ENCODE results near the gene ITGAX. TPM values are rescaled to one million over a fixed set of nuclear protein-coding genes. Genes with fewer than 3 reads are reported as not detected.

ITGAX gene
- total and polyA plus RNA-seq, 2 experiments from 2014 or later, result not detected

DNA sequence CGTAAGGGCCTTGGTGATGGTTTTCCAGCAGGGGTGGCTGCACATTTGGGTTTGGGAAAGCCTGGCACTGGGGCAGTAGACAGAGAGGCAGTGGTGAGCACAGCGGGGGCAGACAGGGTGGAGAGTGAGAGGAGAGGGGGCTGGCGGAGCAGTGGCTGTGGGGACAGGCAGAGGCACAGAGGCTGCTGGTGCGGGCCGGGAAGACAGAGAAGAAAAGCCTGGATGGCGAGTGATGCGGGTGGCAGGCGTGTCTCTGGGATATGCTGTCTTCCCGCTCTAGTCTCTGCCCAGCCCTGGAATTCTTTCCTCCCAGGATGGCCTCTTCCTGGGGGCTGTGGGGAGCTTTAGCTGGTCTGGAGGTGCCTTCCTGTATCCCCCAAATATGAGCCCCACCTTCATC lies 55.1 kb downstream of the ITGAX start:
- no peak overlapping the region for H2AFZ ChIP-seq
- H3K4me3 ChIP-seq, result no peak overlapping the region
- no peaks in the 10 kb centered on the region; the same call in 1 of the 3 replicates for H3K9me3 Mint-ChIP-seq
- H3K27ac Mint-ChIP-seq, result no peak overlapping the region
- H3K79me2 ChIP-seq (replicated peaks; ENCODE audit: insufficient read depth), result no peaks in the 10 kb centered on the region
- no peak overlapping the region for H3K27ac ChIP-seq (ENCODE audit: low read depth)
- H3K4me3 Mint-ChIP-seq, result no peak overlapping the region
- no peaks in the 10 kb centered on the region for H3K9me2 ChIP-seq (ENCODE audit: insufficient read depth)
- H3K27me3 Mint-ChIP-seq (ENCODE audit: insufficient read depth, low read depth, poor library complexity), result peaks cover 7% of the 10 kb centered on the region
- H3K4me2 ChIP-seq, result no peak overlapping the region
- no peaks in the 10 kb centered on the region for H3K4me1 ChIP-seq (ENCODE audit: insufficient read depth)
- no peaks in the 10 kb centered on the region for H4K20me1 ChIP-seq (replicated peaks; ENCODE audit: insufficient read depth)
- DNase-seq (ENCODE audit: low spot score), result no peak
- no peak for ATAC-seq
- no peaks in the 10 kb centered on the region for H3K27me3 ChIP-seq (ENCODE audit: insufficient read depth)
- H3K36me3 ChIP-seq (ENCODE audit: insufficient read depth), result no peaks in the 10 kb centered on the region
- H3K36me3 Mint-ChIP-seq (ENCODE audit: low read depth), result no peaks in the 10 kb centered on the region; the same call in 2 of the 3 replicates
- TF ChIP-seq EZH2phosphoT487 (IDR thresholded peaks at IDR 0.05; ENCODE audit: unreplicated experiment), result no peak
- TF ChIP-seq POLR2AphosphoS5 (IDR thresholded peaks at IDR 0.05; ENCODE audit: low read depth), result no peak
- TF ChIP-seq, protein P1, sequence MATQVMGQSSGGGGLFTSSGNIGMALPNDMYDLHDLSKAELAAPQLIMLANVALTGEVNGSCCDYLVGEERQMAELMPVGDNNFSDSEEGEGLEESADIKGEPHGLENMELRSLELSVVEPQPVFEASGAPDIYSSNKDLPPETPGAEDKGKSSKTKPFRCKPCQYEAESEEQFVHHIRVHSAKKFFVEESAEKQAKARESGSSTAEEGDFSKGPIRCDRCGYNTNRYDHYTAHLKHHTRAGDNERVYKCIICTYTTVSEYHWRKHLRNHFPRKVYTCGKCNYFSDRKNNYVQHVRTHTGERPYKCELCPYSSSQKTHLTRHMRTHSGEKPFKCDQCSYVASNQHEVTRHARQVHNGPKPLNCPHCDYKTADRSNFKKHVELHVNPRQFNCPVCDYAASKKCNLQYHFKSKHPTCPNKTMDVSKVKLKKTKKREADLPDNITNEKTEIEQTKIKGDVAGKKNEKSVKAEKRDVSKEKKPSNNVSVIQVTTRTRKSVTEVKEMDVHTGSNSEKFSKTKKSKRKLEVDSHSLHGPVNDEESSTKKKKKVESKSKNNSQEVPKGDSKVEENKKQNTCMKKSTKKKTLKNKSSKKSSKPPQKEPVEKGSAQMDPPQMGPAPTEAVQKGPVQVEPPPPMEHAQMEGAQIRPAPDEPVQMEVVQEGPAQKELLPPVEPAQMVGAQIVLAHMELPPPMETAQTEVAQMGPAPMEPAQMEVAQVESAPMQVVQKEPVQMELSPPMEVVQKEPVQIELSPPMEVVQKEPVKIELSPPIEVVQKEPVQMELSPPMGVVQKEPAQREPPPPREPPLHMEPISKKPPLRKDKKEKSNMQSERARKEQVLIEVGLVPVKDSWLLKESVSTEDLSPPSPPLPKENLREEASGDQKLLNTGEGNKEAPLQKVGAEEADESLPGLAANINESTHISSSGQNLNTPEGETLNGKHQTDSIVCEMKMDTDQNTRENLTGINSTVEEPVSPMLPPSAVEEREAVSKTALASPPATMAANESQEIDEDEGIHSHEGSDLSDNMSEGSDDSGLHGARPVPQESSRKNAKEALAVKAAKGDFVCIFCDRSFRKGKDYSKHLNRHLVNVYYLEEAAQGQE (IDR thresholded peaks at IDR 0.05; ENCODE audit: unreplicated experiment), result no peak
- no peak for TF ChIP-seq JUNB (IDR thresholded peaks at IDR 0.05; ENCODE audit: unreplicated experiment)
- TF ChIP-seq, protein P2, sequence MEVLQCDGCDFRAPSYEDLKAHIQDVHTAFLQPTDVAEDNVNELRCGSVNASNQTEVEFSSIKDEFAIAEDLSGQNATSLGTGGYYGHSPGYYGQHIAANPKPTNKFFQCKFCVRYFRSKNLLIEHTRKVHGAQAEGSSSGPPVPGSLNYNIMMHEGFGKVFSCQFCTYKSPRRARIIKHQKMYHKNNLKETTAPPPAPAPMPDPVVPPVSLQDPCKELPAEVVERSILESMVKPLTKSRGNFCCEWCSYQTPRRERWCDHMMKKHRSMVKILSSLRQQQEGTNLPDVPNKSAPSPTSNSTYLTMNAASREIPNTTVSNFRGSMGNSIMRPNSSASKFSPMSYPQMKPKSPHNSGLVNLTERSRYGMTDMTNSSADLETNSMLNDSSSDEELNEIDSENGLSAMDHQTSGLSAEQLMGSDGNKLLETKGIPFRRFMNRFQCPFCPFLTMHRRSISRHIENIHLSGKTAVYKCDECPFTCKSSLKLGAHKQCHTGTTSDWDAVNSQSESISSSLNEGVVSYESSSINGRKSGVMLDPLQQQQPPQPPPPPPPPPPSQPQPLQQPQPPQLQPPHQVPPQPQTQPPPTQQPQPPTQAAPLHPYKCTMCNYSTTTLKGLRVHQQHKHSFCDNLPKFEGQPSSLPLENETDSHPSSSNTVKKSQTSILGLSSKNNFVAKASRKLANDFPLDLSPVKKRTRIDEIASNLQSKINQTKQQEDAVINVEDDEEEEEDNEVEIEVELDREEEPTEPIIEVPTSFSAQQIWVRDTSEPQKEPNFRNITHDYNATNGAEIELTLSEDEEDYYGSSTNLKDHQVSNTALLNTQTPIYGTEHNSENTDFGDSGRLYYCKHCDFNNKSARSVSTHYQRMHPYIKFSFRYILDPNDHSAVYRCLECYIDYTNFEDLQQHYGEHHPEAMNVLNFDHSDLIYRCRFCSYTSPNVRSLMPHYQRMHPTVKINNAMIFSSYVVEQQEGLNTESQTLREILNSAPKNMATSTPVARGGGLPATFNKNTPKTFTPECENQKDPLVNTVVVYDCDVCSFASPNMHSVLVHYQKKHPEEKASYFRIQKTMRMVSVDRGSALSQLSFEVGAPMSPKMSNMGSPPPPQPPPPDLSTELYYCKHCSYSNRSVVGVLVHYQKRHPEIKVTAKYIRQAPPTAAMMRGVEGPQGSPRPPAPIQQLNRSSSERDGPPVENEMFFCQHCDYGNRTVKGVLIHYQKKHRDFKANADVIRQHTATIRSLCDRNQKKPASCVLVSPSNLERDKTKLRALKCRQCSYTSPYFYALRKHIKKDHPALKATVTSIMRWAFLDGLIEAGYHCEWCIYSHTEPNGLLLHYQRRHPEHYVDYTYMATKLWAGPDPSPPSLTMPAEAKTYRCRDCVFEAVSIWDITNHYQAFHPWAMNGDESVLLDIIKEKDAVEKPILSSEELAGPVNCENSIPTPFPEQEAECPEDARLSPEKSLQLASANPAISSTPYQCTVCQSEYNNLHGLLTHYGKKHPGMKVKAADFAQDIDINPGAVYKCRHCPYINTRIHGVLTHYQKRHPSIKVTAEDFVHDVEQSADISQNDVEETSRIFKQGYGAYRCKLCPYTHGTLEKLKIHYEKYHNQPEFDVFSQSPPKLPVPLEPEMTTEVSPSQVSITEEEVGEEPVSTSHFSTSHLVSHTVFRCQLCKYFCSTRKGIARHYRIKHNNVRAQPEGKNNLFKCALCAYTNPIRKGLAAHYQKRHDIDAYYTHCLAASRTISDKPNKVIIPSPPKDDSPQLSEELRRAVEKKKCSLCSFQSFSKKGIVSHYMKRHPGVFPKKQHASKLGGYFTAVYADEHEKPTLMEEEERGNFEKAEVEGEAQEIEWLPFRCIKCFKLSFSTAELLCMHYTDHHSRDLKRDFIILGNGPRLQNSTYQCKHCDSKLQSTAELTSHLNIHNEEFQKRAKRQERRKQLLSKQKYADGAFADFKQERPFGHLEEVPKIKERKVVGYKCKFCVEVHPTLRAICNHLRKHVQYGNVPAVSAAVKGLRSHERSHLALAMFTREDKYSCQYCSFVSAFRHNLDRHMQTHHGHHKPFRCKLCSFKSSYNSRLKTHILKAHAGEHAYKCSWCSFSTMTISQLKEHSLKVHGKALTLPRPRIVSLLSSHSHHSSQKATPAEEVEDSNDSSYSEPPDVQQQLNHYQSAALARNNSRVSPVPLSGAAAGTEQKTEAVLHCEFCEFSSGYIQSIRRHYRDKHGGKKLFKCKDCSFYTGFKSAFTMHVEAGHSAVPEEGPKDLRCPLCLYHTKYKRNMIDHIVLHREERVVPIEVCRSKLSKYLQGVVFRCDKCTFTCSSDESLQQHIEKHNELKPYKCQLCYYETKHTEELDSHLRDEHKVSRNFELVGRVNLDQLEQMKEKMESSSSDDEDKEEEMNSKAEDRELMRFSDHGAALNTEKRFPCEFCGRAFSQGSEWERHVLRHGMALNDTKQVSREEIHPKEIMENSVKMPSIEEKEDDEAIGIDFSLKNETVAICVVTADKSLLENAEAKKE (CRISPR knock-in tag; IDR thresholded peaks at IDR 0.05), result no peak
- no peak for TF ChIP-seq ZNF114 (CRISPR knock-in tag; IDR thresholded peaks at IDR 0.05)
- no peak for TF ChIP-seq EZH2 (IDR thresholded peaks at IDR 0.05; ENCODE audit: low read depth, unreplicated experiment)
- TF ChIP-seq STAT1 (IDR thresholded peaks at IDR 0.05; ENCODE audit: unreplicated experiment), result no peak
- TF ChIP-seq NANOG (IDR thresholded peaks at IDR 0.05; ENCODE audit: borderline replicate concordance), result no peak
- TF ChIP-seq ZNF331 (CRISPR knock-in tag; IDR thresholded peaks at IDR 0.05; ENCODE audit: low read depth), result no peak
- TF ChIP-seq CREB1 (CRISPR knock-in tag; IDR thresholded peaks at IDR 0.05; ENCODE audit: low read depth), result no peak
- TF ChIP-seq, protein P3, sequence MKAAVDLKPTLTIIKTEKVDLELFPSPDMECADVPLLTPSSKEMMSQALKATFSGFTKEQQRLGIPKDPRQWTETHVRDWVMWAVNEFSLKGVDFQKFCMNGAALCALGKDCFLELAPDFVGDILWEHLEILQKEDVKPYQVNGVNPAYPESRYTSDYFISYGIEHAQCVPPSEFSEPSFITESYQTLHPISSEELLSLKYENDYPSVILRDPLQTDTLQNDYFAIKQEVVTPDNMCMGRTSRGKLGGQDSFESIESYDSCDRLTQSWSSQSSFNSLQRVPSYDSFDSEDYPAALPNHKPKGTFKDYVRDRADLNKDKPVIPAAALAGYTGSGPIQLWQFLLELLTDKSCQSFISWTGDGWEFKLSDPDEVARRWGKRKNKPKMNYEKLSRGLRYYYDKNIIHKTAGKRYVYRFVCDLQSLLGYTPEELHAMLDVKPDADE (IDR thresholded peaks at IDR 0.05), result no peak
- TF ChIP-seq, protein P4, sequence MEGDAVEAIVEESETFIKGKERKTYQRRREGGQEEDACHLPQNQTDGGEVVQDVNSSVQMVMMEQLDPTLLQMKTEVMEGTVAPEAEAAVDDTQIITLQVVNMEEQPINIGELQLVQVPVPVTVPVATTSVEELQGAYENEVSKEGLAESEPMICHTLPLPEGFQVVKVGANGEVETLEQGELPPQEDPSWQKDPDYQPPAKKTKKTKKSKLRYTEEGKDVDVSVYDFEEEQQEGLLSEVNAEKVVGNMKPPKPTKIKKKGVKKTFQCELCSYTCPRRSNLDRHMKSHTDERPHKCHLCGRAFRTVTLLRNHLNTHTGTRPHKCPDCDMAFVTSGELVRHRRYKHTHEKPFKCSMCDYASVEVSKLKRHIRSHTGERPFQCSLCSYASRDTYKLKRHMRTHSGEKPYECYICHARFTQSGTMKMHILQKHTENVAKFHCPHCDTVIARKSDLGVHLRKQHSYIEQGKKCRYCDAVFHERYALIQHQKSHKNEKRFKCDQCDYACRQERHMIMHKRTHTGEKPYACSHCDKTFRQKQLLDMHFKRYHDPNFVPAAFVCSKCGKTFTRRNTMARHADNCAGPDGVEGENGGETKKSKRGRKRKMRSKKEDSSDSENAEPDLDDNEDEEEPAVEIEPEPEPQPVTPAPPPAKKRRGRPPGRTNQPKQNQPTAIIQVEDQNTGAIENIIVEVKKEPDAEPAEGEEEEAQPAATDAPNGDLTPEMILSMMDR (conservative IDR thresholded peaks at IDR 0.05; ENCODE audit: low read depth in 2 of 2), result no peak
- H3K4me1 Mint-ChIP-seq, result no peaks in the 10 kb centered on the region
- no peaks in the 10 kb centered on the region for H3F3A ChIP-seq (replicated peaks; ENCODE audit: low read depth)

Data from GM23338 (cell line).